ENCODE measurements around the gene CALU. TPM values are rescaled to one million over a fixed set of nuclear protein-coding genes. Genes with fewer than 3 reads are reported as not detected.

The CALU gene
- total RNA-seq, 4 donors from 2014 or later, result 23.6 to 1,780 (median 44.0) TPM

DNA sequence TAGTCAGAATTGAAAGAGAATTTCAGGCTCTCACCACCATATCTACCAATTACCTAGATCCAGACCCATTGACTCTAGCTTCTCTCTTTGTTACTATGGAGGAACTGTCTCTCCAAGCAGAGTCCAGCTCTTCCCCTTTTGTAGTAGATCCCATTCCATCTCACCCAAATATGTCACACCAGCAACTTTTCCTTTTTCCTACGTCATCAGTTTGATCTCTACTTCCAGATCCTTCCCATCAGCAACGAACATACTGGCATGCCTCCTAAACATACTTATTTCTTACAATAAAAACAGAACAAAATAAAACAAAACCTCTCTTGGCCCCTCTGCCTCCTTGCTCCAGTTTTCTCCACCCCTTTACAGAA is 5.9 kb upstream of the CALU start:
- intact Hi-C loops (cut with DNase I; ENCODE audit: low total_unique reads), result no loop called here

DNA sequence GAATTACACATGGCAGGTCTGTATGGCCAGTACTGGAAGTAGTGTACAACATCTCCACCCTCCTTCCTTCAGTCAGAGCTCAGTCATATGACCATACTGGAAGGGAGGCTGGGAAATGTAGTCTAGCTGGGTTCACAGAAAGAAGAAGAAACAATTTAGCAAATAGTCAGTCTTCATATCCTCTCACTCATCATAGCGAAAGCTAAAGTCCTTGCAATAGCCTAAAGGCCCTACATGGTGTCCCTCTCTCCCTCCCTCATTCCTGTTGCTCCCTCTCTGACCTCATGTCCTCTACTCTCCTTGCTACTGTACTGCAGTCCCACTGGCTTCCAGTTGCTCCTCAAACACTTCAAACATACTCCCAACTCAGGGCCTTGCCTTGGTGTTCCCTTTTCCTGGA is 4.3 kb upstream of the CALU start:
- WGBS, 2 donors (ENCODE audit: low coverage in 1 of 2), result 100% methylated on average over 1 of the region's 1 CpG
- Histone ChIP-seq H3K27me3 (peaks cover 14% of the 10 kb centered on the region), H3K4me3 (no peak overlapping the region), H3K36me3 (no peaks in the 10 kb centered on the region), H3K9me3 (no peaks in the 10 kb centered on the region), H3K27ac (no peak overlapping the region), H3K4me1 (peaks cover under 1 to 11% (median 8%) of the 10 kb centered on the region in 4 donors)
- intact Hi-C loops (cut with DNase I; ENCODE audit: low total_unique reads), result no loop called here
- DNase-seq, result no peak
- TF ChIP-seq EP300 (IDR thresholded peaks at IDR 0.05; ENCODE audit: low read depth), result no peak
- TF ChIP-seq, protein P1, sequence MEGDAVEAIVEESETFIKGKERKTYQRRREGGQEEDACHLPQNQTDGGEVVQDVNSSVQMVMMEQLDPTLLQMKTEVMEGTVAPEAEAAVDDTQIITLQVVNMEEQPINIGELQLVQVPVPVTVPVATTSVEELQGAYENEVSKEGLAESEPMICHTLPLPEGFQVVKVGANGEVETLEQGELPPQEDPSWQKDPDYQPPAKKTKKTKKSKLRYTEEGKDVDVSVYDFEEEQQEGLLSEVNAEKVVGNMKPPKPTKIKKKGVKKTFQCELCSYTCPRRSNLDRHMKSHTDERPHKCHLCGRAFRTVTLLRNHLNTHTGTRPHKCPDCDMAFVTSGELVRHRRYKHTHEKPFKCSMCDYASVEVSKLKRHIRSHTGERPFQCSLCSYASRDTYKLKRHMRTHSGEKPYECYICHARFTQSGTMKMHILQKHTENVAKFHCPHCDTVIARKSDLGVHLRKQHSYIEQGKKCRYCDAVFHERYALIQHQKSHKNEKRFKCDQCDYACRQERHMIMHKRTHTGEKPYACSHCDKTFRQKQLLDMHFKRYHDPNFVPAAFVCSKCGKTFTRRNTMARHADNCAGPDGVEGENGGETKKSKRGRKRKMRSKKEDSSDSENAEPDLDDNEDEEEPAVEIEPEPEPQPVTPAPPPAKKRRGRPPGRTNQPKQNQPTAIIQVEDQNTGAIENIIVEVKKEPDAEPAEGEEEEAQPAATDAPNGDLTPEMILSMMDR (IDR thresholded peaks at IDR 0.05), result no peak
- TF ChIP-seq POLR2AphosphoS5 (IDR thresholded peaks at IDR 0.05), result no peak
- no peak for TF ChIP-seq POLR2A (IDR thresholded peaks at IDR 0.05)
- in situ Hi-C loops (cut with MboI; ENCODE audit: low pct_ligation_motif_present in 1 of 4, low pct_unique_long_range_greater_than_20kb in 1 of 4, low sequenced_read_pairs in 3 of 4), result no loop called here

More for the DNA sequence above, 5.9 kb upstream of the CALU start:
- peaks cover 0 to 5% (median 4%) of the 10 kb centered on the region in 4 donors for H3K4me1 ChIP-seq
- no peaks in the 10 kb centered on the region for H3K36me3 ChIP-seq
- in situ Hi-C loops (cut with MboI; ENCODE audit: low pct_ligation_motif_present in 1 of 4, low pct_unique_long_range_greater_than_20kb in 1 of 4, low sequenced_read_pairs in 3 of 4), result no loop called here
- WGBS, 2 donors (ENCODE audit: low coverage in 1 of 2), result 48 to 57% methylated on average over 1 to 2 of the region's 2 CpGs
- no peaks in the 10 kb centered on the region for H3K9me3 ChIP-seq
- DNase-seq, result no peak
- H3K27ac ChIP-seq, result no peak overlapping the region
- no peak overlapping the region for H3K4me3 ChIP-seq
- TF ChIP-seq EP300 (IDR thresholded peaks at IDR 0.05; ENCODE audit: low read depth) (no peak), POLR2AphosphoS5 (IDR thresholded peaks at IDR 0.05) (no peak), POLR2A (IDR thresholded peaks at IDR 0.05) (no peak)
- TF ChIP-seq, protein P1 (IDR thresholded peaks at IDR 0.05), result no peak
- peaks cover 16% of the 10 kb centered on the region for H3K27me3 ChIP-seq

DNA sequence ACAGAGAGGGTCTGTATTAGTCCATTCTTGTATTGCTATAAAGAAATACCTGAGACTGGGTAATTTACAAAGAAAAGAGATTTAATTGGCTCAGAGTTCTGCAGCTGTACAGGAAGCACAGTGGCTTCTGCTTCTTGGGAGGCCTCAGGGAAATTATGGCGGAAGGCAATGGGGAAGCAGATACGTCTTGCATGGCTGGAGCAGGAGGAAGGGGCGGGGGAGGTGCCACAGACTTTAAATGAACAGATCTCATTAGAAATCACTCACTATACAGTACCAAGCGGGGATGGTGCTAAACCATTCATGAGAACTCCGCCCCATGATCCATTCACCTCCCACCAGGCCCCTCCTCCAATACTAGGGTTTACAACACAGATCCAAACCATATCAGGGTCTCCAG is 3.7 kb upstream of the CALU start:
- no peak for DNase-seq
- Histone ChIP-seq H3K4me3 (no peak overlapping the region), H3K27ac (no peak overlapping the region), H3K4me1 (peaks cover 6 to 17% (median 10%) of the 10 kb centered on the region in 4 donors), H3K36me3 (no peaks in the 10 kb centered on the region), H3K27me3 (peaks cover 14% of the 10 kb centered on the region), H3K9me3 (no peaks in the 10 kb centered on the region)
- WGBS, 2 donors (ENCODE audit: low coverage in 1 of 2), result 81 to 93% methylated on average over 3 to 5 of the region's 5 CpGs
- intact Hi-C loops (cut with DNase I; ENCODE audit: low total_unique reads) (no loop called here), in situ Hi-C loops (cut with MboI; ENCODE audit: low pct_ligation_motif_present in 1 of 4, low pct_unique_long_range_greater_than_20kb in 1 of 4, low sequenced_read_pairs in 3 of 4) (no loop called here)
- no peak for TF ChIP-seq POLR2AphosphoS5 (IDR thresholded peaks at IDR 0.05)
- TF ChIP-seq, protein P1 (IDR thresholded peaks at IDR 0.05), result no peak
- TF ChIP-seq EP300 (IDR thresholded peaks at IDR 0.05; ENCODE audit: low read depth), result no peak
- TF ChIP-seq POLR2A (IDR thresholded peaks at IDR 0.05), result no peak

DNA sequence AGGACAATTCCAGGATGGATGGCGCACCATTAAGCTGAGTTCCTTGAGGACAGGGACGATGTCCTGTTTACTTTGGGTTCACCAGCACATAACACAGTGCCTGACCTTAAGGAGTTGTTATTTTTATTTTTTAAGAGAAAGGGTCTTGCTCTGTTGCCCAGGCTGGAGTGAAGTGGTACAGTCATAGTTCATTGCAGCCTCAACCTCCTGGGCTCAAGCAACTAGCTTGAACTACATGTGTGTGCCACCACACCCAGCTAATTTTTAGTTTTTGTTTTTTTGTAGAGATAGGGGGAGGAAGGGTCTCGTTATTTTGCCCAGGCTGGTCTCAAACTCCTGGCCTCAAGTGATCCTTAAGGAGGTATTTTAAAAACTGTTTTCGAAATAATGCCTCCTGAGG is 1.7 kb upstream of the CALU start:
- H3K4me1 ChIP-seq, result peaks cover 15 to 34% (median 19%) of the 10 kb centered on the region in 4 donors
- no peak overlapping the region for H3K4me3 ChIP-seq
- no peak for TF ChIP-seq POLR2AphosphoS5 (IDR thresholded peaks at IDR 0.05)
- TF ChIP-seq EP300 (IDR thresholded peaks at IDR 0.05; ENCODE audit: low read depth), result no peak
- TF ChIP-seq, protein P1 (IDR thresholded peaks at IDR 0.05), result no peak
- no peak for TF ChIP-seq POLR2A (IDR thresholded peaks at IDR 0.05)
- H3K27me3 ChIP-seq, result peaks cover 5% of the 10 kb centered on the region
- intact Hi-C loops (cut with DNase I; ENCODE audit: low total_unique reads) (no loop called here), in situ Hi-C loops (cut with MboI; ENCODE audit: low pct_ligation_motif_present in 1 of 4, low pct_unique_long_range_greater_than_20kb in 1 of 4, low sequenced_read_pairs in 3 of 4) (no loop called here)
- H3K36me3 ChIP-seq, result no peaks in the 10 kb centered on the region
- WGBS, 2 donors (ENCODE audit: low coverage in 1 of 2), result 93 to 100% methylated on average over 3 to 4 of the region's 4 CpGs
- H3K27ac ChIP-seq, result peak overlapping the region in 1 of 4 donors; percentile 97
- H3K9me3 ChIP-seq, result no peaks in the 10 kb centered on the region
- no peak for DNase-seq
